ENCODE data around the gene LGSN. TPM values are rescaled to one million over a fixed set of nuclear protein-coding genes. Genes with fewer than 3 reads are reported as not detected.
"Not testable (repeated sequence)": the region's sequence is repeated elsewhere in the genome, so short reads cannot be mapped to it uniquely, and the experiment has no call there.

Gene LGSN

DNA sequence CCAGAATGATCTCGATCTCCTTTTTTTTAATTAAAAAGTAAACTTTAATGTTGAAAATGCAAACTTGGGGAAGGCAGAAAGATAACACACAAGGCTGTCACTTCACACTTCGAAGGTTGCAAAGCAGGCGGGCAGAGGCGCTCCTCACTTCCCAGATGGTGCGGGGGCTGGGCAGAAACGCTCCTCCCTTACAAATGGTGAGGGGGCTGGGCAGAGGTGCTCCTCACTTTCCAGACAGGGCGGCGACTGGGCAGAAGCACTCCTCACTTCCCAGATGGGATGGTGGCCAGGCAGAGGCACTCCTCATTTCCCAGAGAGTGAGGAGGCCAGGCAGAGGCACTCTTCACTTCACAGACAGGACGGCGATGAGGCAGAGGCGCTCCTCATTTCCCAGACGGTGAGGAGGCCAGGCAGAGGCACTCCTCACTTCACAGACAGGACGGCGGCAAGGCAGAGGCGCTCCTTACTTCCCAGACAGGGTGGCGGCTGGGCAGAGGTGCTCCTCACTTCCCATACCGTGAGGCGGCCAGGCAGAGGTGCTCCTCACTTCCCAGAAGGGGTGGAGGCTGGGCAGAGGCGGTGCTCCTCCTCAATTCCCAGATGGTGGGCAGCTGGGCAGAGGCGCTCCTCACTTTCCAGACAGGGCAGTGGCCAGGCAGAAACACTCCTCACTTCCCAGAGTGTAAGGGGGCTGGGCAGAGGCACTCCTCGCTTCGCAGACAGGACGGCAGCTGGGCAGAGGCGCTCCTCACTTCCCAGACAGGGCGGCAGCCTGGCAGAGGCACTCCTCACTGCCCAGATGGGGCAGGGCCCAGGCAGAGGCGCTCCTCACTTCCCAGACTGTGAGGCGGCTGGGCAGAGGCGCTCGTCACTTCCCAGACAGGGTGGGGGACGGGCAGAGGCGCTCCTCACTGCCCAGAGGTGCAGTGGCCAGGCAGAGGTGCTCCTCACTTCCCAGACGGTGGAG lies 91.6 kb downstream of the LGSN start:
- H2AK5ac ChIP-seq (ENCODE audit: low read depth, low read length); H3K23ac ChIP-seq (ENCODE audit: low read depth, low read length, poor library complexity); H3K4me1 ChIP-seq (ENCODE audit: control insufficient read depth in 2 of 2, insufficient read depth in 1 of 2, low read depth in 1 of 2, low read length in 2 of 2); H3K9me3 ChIP-seq (replicated peaks in 1 of 2; ENCODE audit: control insufficient read depth in 2 of 2, insufficient read depth in 1 of 2, low read depth in 1 of 2, low read length in 2 of 2); H2BK12ac ChIP-seq (ENCODE audit: low read length); H2BK15ac ChIP-seq (ENCODE audit: low read length); H4K91ac ChIP-seq (ENCODE audit: low read depth, low read length, poor library complexity); H4K8ac ChIP-seq (ENCODE audit: low read depth, low read length); H3K27ac ChIP-seq (replicated peaks; ENCODE audit: low read length); H3K4me3 ChIP-seq (ENCODE audit: low read length in 2 of 2); DNase-seq (ENCODE audit: low spot score); H3K18ac ChIP-seq (ENCODE audit: low read length); H3K79me1 ChIP-seq (ENCODE audit: low read depth, low read length); H3K27me3 ChIP-seq (ENCODE audit: control insufficient read depth in 3 of 3, insufficient read depth in 3 of 3, low read depth in 1 of 3, low read length in 3 of 3); H3K36me3 ChIP-seq (replicated peaks in 1 of 2; ENCODE audit: control insufficient read depth in 2 of 2, insufficient read depth in 2 of 2, low read length in 2 of 2); H3K9ac ChIP-seq (ENCODE audit: low read depth, low read length, poor library complexity); H2BK5ac ChIP-seq (ENCODE audit: low read length); H2BK120ac ChIP-seq (ENCODE audit: low read depth, low read length); H3K4ac ChIP-seq (ENCODE audit: low read length); H3K4me2 ChIP-seq (ENCODE audit: insufficient read depth, low read length, poor library complexity, severe bottlenecking); H3K14ac ChIP-seq (ENCODE audit: low read length); H2AFZ ChIP-seq (ENCODE audit: low read length): not testable (repeated sequence)
- WGBS, 2 donors (ENCODE audit: extremely low coverage in 2 of 2, insufficient read length in 2 of 2, insufficient replicate concordance in 1 of 2): no CpG with 5 or more reads among the region's 32 CpGs

DNA sequence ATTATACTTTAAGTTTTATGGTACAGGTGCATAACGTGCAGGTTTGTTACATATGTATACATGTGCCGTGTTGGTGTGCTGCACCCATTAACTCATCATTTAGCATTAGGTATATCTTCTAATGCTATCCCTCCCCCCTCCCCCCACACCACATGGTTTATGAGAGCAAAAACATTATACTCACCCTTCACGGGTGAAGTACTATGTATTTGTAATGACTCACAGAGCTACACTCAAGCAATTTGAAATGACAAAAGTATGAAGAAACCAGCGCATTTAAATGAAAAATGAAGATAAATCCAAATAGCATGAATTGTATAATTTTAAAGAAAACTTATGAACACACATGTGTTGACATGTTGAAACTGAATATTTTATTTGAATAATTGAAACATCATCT lies 93.8 kb downstream of the LGSN start:
- H3K4me2 ChIP-seq (ENCODE audit: insufficient read depth, low read length, poor library complexity, severe bottlenecking); H3K27ac ChIP-seq (replicated peaks; ENCODE audit: low read length); H2AK5ac ChIP-seq (ENCODE audit: low read depth, low read length); H2BK15ac ChIP-seq (ENCODE audit: low read length); H2BK12ac ChIP-seq (ENCODE audit: low read length); H3K4me3 ChIP-seq (ENCODE audit: low read length in 2 of 2); H3K18ac ChIP-seq (ENCODE audit: low read length); H2AFZ ChIP-seq (ENCODE audit: low read length); H3K14ac ChIP-seq (ENCODE audit: low read length); H3K36me3 ChIP-seq (replicated peaks in 1 of 2; ENCODE audit: control insufficient read depth in 2 of 2, insufficient read depth in 2 of 2, low read length in 2 of 2); H4K8ac ChIP-seq (ENCODE audit: low read depth, low read length); H2BK5ac ChIP-seq (ENCODE audit: low read length); H3K4me1 ChIP-seq (ENCODE audit: control insufficient read depth in 2 of 2, insufficient read depth in 1 of 2, low read depth in 1 of 2, low read length in 2 of 2); H3K79me1 ChIP-seq (ENCODE audit: low read depth, low read length); H3K27me3 ChIP-seq (ENCODE audit: control insufficient read depth in 3 of 3, insufficient read depth in 3 of 3, low read depth in 1 of 3, low read length in 3 of 3); H3K23ac ChIP-seq (ENCODE audit: low read depth, low read length, poor library complexity); DNase-seq (ENCODE audit: low spot score); H4K91ac ChIP-seq (ENCODE audit: low read depth, low read length, poor library complexity); H3K9ac ChIP-seq (ENCODE audit: low read depth, low read length, poor library complexity); H3K4ac ChIP-seq (ENCODE audit: low read length); H3K9me3 ChIP-seq (replicated peaks in 1 of 2; ENCODE audit: control insufficient read depth in 2 of 2, insufficient read depth in 1 of 2, low read depth in 1 of 2, low read length in 2 of 2); H2BK120ac ChIP-seq (ENCODE audit: low read depth, low read length): not testable (repeated sequence)
- WGBS, 2 donors (ENCODE audit: extremely low coverage in 2 of 2, insufficient read length in 2 of 2, insufficient replicate concordance in 1 of 2): no CpG with 5 or more reads among the region's 4 CpGs

Small RNAs within 50 kb of the gene (small RNA-seq; reads per million reads assigned to genes)
- gene SPTLC1P3 (ENCODE audit: insufficient read depth): not detected

Measured in neuronal stem cell (in vitro differentiated cells).